ENCODE data around the gene FRMD3. TPM values are rescaled to one million over a fixed set of nuclear protein-coding genes. Genes with fewer than 3 reads are reported as not detected.

The FRMD3 gene
- total and polyA plus RNA-seq, 3 experiments from 2014 or later, result 0.35 to 0.68 (median 0.62) TPM

DNA sequence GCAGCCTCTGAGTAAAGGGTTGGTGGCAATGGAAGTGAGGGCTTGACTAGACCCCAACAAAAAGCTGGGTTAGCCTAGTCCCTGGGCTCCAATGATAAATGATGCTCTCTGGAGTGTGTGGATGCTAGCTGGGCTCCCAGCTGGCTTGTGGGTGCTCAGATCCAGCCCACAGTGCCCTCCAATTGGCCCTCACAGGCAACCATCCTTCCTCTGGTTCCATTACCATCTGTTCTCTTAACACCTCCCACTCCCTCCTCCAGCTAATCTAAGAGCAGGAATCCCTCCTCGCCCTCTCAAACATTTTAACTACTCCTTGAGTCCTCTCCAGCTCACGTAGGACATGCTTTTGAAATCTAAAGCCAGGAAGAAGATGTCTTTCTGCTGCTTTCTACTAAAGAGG lies 25.2 kb upstream of the FRMD3 start:
- CTCF ChIA-PET, result interaction anchor here (0.7 kb wide), 1 partner anchor 20 kb away, joined by 3 read pairs; no protein-coding TSS in a partner anchor
- H3K27me3 ChIP-seq (ENCODE audit: insufficient read depth, low read length, poor library complexity, severe bottlenecking), result no peaks in the 10 kb centered on the region
- H3K4me1 ChIP-seq (ENCODE audit: insufficient read depth, low read length), result no peaks in the 10 kb centered on the region
- H3K27ac ChIP-seq (ENCODE audit: low read depth, low read length), result no peak overlapping the region
- DNase-seq, result no peak
- Mint-ChIP-seq H3K27ac (no peak overlapping the region), H3K4me1 (no peaks in the 10 kb centered on the region), H3K36me3 (peaks cover 0 to 4% (median 2%) of the 10 kb centered on the region in 3 donors), H3K4me3 (no peak overlapping the region), H3K27me3 (peaks cover 0 to 4% of the 10 kb centered on the region in 2 donors), H3K9me3 (no peaks in the 10 kb centered on the region)
- no peaks in the 10 kb centered on the region for H3K9me3 ChIP-seq (ENCODE audit: low read length)
- H3K36me3 ChIP-seq (ENCODE audit: insufficient read depth, low read length), result no peaks in the 10 kb centered on the region
- POLR2A ChIA-PET, result no interaction called here
- H3K4me3 ChIP-seq (ENCODE audit: low read length), result no peak overlapping the region

DNA sequence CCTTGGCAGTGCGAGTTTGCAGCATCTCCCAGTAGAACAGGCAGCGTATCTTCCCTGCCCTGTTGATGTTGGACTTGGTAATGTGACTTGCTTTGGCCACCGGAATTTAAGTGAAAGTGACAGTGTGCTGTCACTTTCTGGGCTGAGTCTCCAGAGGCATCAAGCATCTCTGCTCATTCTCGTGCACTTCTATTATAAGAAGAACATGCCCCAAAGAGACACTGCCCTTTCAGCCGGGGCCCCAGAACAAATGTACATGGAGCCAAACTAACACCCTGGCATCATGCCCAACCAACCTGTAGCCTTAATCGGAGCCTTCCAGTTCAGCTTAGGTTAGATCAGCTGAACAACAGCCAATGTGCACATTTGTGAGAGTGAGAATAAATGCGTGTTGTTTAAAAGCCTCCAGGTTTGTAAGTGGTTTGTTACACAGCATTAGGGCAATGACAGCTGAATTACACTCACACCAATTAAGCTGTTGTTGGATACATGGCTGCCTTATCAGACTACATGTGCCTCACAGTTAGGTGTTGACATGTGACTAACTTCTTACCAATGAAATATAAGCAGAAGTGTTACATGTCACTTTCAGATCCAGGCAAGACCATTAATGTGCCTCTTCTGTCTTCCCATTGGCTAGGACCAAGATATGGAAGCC lies 22.1 kb upstream of the FRMD3 start:
- Histone ChIP-seq H3K4me1 (ENCODE audit: insufficient read depth, low read length) (no peaks in the 10 kb centered on the region), H3K4me3 (ENCODE audit: low read length) (no peak overlapping the region), H3K27ac (ENCODE audit: low read depth, low read length) (no peak overlapping the region), H3K9me3 (ENCODE audit: low read length) (no peaks in the 10 kb centered on the region), H3K36me3 (ENCODE audit: insufficient read depth, low read length) (no peaks in the 10 kb centered on the region), H3K27me3 (ENCODE audit: insufficient read depth, low read length, poor library complexity, severe bottlenecking) (no peaks in the 10 kb centered on the region)
- no peak overlapping the region for H3K4me3 Mint-ChIP-seq
- CTCF ChIA-PET, result no interaction called here
- H3K27ac Mint-ChIP-seq, result no peak overlapping the region
- POLR2A ChIA-PET, result no interaction called here
- H3K4me1 Mint-ChIP-seq, result no peaks in the 10 kb centered on the region
- H3K27me3 Mint-ChIP-seq, result no peaks in the 10 kb centered on the region
- H3K9me3 Mint-ChIP-seq, result no peaks in the 10 kb centered on the region
- no peak for DNase-seq
- peaks cover 2 to 13% (median 3%) of the 10 kb centered on the region in 3 donors for H3K36me3 Mint-ChIP-seq

GRCh38 chr9:83557771-83558170 lies 19.6 kb upstream of the FRMD3 start:
- no peaks in the 10 kb centered on the region for H3K36me3 ChIP-seq (ENCODE audit: insufficient read depth, low read length)
- Mint-ChIP-seq H3K27ac (no peak overlapping the region), H3K27me3 (no peaks in the 10 kb centered on the region), H3K4me1 (no peaks in the 10 kb centered on the region), H3K36me3 (peaks cover 2 to 25% (median 5%) of the 10 kb centered on the region in 3 donors), H3K4me3 (no peak overlapping the region), H3K9me3 (peaks cover 7 to 19% (median 14%) of the 10 kb centered on the region in 5 donors)
- H3K27ac ChIP-seq (ENCODE audit: low read depth, low read length), result no peak overlapping the region
- H3K4me3 ChIP-seq (ENCODE audit: low read length), result no peak overlapping the region
- peaks cover 10% of the 10 kb centered on the region for H3K9me3 ChIP-seq (ENCODE audit: low read length)
- H3K27me3 ChIP-seq (ENCODE audit: insufficient read depth, low read length, poor library complexity, severe bottlenecking), result no peaks in the 10 kb centered on the region
- no peaks in the 10 kb centered on the region for H3K4me1 ChIP-seq (ENCODE audit: insufficient read depth, low read length)
- ChIA-PET POLR2A (no interaction called here), CTCF (no interaction called here)
- no peak for DNase-seq

GRCh38 chr9:83557317-83557716 lies 19.1 kb upstream of the FRMD3 start:
- H3K9me3 Mint-ChIP-seq, result peaks cover 9 to 23% (median 18%) of the 10 kb centered on the region in 5 donors
- H3K4me3 Mint-ChIP-seq, result no peak overlapping the region
- no peaks in the 10 kb centered on the region for H3K27me3 Mint-ChIP-seq
- Histone ChIP-seq H3K4me3 (ENCODE audit: low read length) (no peak overlapping the region), H3K4me1 (ENCODE audit: insufficient read depth, low read length) (no peaks in the 10 kb centered on the region), H3K27ac (ENCODE audit: low read depth, low read length) (no peak overlapping the region), H3K9me3 (ENCODE audit: low read length) (peaks cover 10% of the 10 kb centered on the region), H3K27me3 (ENCODE audit: insufficient read depth, low read length, poor library complexity, severe bottlenecking) (no peaks in the 10 kb centered on the region), H3K36me3 (ENCODE audit: insufficient read depth, low read length) (no peaks in the 10 kb centered on the region)
- ChIA-PET POLR2A (no interaction called here), CTCF (no interaction called here)
- peaks cover 2 to 25% (median 5%) of the 10 kb centered on the region in 3 donors for H3K36me3 Mint-ChIP-seq
- no peak for DNase-seq
- no peak overlapping the region for H3K27ac Mint-ChIP-seq
- no peaks in the 10 kb centered on the region for H3K4me1 Mint-ChIP-seq

- ChIA-PET CTCF (no interaction called here), POLR2A (no interaction called here)
- DNase-seq, result no peak
- Histone ChIP-seq H3K9me3 (ENCODE audit: low read length) (peaks cover 10% of the 10 kb centered on the region), H3K4me3 (ENCODE audit: low read length) (no peak overlapping the region), H3K27me3 (ENCODE audit: insufficient read depth, low read length, poor library complexity, severe bottlenecking) (no peaks in the 10 kb centered on the region), H3K4me1 (ENCODE audit: insufficient read depth, low read length) (no peaks in the 10 kb centered on the region), H3K36me3 (ENCODE audit: insufficient read depth, low read length) (no peaks in the 10 kb centered on the region), H3K27ac (ENCODE audit: low read depth, low read length) (no peak overlapping the region)
- Mint-ChIP-seq H3K36me3 (peaks cover 2 to 29% (median 5%) of the 10 kb centered on the region in 3 donors), H3K4me1 (no peaks in the 10 kb centered on the region), H3K4me3 (no peak overlapping the region), H3K27ac (no peak overlapping the region), H3K27me3 (no peaks in the 10 kb centered on the region), H3K9me3 (peaks cover 25 to 51% (median 42%) of the 10 kb centered on the region in 5 donors)
Observed at GRCh38 chr9:83554278-83554677, 16.1 kb upstream of the FRMD3 start.

- Mint-ChIP-seq H3K9me3 (peaks cover 12 to 27% (median 25%) of the 10 kb centered on the region in 5 donors), H3K36me3 (peaks cover 0 to 41% (median 5%) of the 10 kb centered on the region in 3 donors), H3K27me3 (peaks cover 1 to 16% of the 10 kb centered on the region in 2 donors), H3K4me3 (no peak overlapping the region), H3K27ac (no peak overlapping the region), H3K4me1 (no peaks in the 10 kb centered on the region)
- Histone ChIP-seq H3K27me3 (ENCODE audit: insufficient read depth, low read length, poor library complexity, severe bottlenecking) (peaks cover 4% of the 10 kb centered on the region), H3K27ac (ENCODE audit: low read depth, low read length) (no peak overlapping the region), H3K9me3 (ENCODE audit: low read length) (no peaks in the 10 kb centered on the region), H3K36me3 (ENCODE audit: insufficient read depth, low read length) (no peaks in the 10 kb centered on the region), H3K4me3 (ENCODE audit: low read length) (no peak overlapping the region), H3K4me1 (ENCODE audit: insufficient read depth, low read length) (no peaks in the 10 kb centered on the region)
- ChIA-PET CTCF (no interaction called here), POLR2A (no interaction called here)
- DNase-seq, result no peak
Observed at GRCh38 chr9:83544002-83544698, 5.9 kb upstream of the FRMD3 start.

GRCh38 chr9:83538890-83539238 lies 663 bp upstream of the FRMD3 start:
- Histone ChIP-seq H3K4me1 (ENCODE audit: insufficient read depth, low read length) (no peaks in the 10 kb centered on the region), H3K27me3 (ENCODE audit: insufficient read depth, low read length, poor library complexity, severe bottlenecking) (peaks cover 9% of the 10 kb centered on the region), H3K36me3 (ENCODE audit: insufficient read depth, low read length) (no peaks in the 10 kb centered on the region), H3K4me3 (ENCODE audit: low read length) (no peak overlapping the region), H3K9me3 (ENCODE audit: low read length) (no peaks in the 10 kb centered on the region), H3K27ac (ENCODE audit: low read depth, low read length) (no peak overlapping the region)
- Mint-ChIP-seq H3K27me3 (peaks cover 9 to 28% of the 10 kb centered on the region in 2 donors), H3K4me3 (peak overlapping the region in 2 of 7 donors; percentile 15 to 40), H3K36me3 (peaks cover 0 to 27% (median 3%) of the 10 kb centered on the region in 3 donors), H3K9me3 (no peaks in the 10 kb centered on the region), H3K27ac (no peak overlapping the region), H3K4me1 (peaks cover 0 to 6% (median 4%) of the 10 kb centered on the region in 3 donors)
- DNase-seq, result no peak
- CTCF ChIA-PET, result no interaction called here
- POLR2A ChIA-PET, result no interaction called here

- POLR2A ChIA-PET, result no interaction called here
- H3K4me3 Mint-ChIP-seq, result no peak overlapping the region
Observed at GRCh38 chr9:83537331-83538171, 650 bp downstream of the FRMD3 start.

More at GRCh38 chr9:83537331-83538171, 650 bp downstream of the FRMD3 start:
- no peak for DNase-seq
- Mint-ChIP-seq H3K27ac (no peak overlapping the region), H3K9me3 (no peaks in the 10 kb centered on the region), H3K36me3 (peaks cover 0 to 20% (median 3%) of the 10 kb centered on the region in 3 donors), H3K27me3 (peaks cover 9 to 28% of the 10 kb centered on the region in 2 donors), H3K4me1 (peaks cover 0 to 6% (median 4%) of the 10 kb centered on the region in 3 donors)
- H3K36me3 ChIP-seq (ENCODE audit: insufficient read depth, low read length), result no peaks in the 10 kb centered on the region
- peaks cover 9% of the 10 kb centered on the region for H3K27me3 ChIP-seq (ENCODE audit: insufficient read depth, low read length, poor library complexity, severe bottlenecking)
- no peak overlapping the region for H3K27ac ChIP-seq (ENCODE audit: low read depth, low read length)
- no peaks in the 10 kb centered on the region for H3K9me3 ChIP-seq (ENCODE audit: low read length)
- H3K4me3 ChIP-seq (ENCODE audit: low read length), result no peak overlapping the region
- H3K4me1 ChIP-seq (ENCODE audit: insufficient read depth, low read length), result no peaks in the 10 kb centered on the region
- CTCF ChIA-PET, result no interaction called here

Data from CD8-positive, alpha-beta memory T cell (primary cell).